HG02588 (cell line): Measurements from ENCODE around the gene TGM5.
"Not testable (repeated sequence)": the region's sequence is repeated elsewhere in the genome, so short reads cannot be mapped to it uniquely, and the experiment has no call there.

ENCODE experiments used
- ATAC-seq: cut with Tn5 transposase; IDR thresholded peaks from one replicate; pipeline ENCODE4 v1.9.1; 2021; ENCODE audit warnings: mild to moderate bottlenecking, moderate library complexity; ENCODE audit not compliant: unreplicated experiment

The TGM5 gene

GRCh38 chr15:43266834-43267233 is at the start of gene TGM5:
Gene TGM5 (minus strand): TSS chr15:43266928. CDS start chr15:43266849, 79 bp downstream.
- no peak for ATAC-seq

GRCh38 chr15:43314171-43314570 is 47.4 kb upstream of the TGM5 start:
- no peak for ATAC-seq

- no peak for ATAC-seq
Observed at GRCh38 chr15:43312378-43312777, 45.6 kb upstream of the TGM5 start.

DNA sequence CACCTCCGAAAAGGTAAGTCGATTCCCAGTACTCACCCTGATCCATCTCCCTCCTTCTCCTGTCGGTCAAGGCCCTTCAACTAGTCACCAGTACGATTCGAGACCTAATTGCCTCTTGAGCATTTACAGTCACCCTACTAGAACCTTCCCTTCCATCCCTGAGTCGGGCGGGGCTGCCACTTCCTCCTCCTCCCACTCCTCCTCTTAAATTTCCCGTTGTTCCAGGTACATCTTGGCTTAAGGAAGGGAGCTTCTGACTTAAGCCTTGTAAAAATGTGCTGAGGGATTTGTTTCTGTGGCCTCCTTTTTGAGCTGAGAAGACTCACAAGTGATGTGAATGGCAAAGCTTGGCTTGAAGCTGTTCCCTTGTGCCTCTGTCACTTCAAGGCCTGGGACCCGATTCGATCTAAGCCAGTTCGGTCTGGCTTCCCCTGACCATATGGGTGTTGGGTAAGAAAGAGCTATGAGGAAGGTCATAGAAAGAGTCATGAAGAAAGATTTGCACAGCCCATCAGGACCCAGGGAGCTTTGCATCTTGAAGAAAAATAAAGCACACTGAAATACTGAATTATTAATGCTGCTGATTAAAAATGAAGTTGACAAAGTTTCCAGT is 35.6 kb upstream of the TGM5 start, which contains the start of gene TGM7:
TSS of gene TGM7 (minus strand) at position 51 of the 613 bp plus-strand sequence.
- no peak for ATAC-seq

GRCh38 chr15:43299884-43300283 is 33.2 kb upstream of the TGM5 start:
- ATAC-seq = no peak

GRCh38 chr15:43299411-43299810 is 32.7 kb upstream of the TGM5 start:
- no peak for ATAC-seq

DNA sequence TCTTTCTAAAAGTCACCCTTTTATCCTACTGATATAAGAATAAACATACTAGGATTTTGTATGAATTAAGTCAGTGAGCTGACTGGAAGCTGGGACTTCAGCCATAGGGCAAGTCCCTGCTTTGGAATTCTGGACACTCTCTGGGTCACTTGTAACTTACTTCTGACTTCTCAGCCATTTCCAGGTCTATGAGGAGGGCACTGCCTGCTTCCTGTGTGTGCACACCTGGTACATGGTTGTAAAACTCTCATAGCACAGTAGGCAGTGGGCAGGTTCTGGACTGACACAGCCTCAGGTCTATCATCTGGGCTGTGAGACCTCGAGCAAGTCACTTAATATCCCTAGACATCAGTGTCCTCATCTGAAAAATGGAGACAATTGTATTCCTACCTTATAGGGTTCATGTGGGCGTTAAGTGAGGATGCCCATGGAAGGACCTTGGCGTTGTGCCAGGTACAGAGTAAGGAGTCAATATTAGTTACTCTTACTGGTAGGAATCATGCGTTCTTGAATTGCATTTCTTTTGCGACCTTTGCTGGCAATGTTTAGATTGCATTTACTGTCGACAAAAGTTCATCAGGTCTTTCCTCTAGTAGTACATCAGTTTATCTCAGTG is 27.5 kb upstream of the TGM5 start:
- no peak for ATAC-seq

- ATAC-seq = no peak
Observed at GRCh38 chr15:43293432-43293831, 26.7 kb upstream of the TGM5 start.

GRCh38 chr15:43292375-43293078 is 25.8 kb upstream of the TGM5 start:
- no peak for ATAC-seq

DNA sequence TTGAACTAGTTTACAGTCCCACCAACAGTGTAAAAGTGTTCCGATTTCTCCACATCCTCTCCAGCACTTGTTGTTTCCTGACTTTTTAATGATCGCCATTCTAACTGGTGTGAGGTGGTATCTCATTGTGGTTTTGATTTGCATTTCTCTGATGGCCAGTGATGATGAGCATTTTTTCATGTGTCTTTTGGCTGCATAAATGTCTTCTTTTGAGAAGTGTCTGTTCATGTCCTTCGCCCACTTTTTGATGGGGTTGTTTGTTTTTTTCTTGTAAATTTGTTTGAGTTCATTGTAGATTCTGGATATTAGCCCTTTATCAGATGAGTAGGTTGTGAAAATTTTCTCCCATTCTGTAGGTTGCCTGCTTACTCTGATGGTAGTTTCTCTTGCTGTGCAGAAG is 22.9 kb upstream of the TGM5 start:
- ATAC-seq = not testable (repeated sequence)

DNA sequence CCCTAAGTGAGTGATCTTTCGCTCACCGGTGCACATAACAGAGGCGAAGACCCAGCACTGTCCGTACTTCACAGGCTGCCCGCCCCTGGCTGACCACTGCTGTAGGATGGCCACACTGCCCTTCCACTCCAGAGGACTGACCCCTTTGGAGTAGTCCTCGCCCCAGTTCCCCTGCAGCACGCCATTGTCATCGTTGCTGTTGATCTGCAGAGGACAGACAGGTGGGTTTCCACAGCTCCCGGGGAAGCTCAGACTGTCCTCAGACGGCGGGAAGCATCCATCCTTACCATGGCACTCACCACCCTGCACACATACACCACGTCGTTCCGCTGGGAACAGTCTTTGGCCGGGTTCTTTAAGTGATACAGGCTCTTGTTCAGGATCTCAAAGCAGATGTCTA is 20.5 kb upstream of the TGM5 start:
- no peak for ATAC-seq

DNA sequence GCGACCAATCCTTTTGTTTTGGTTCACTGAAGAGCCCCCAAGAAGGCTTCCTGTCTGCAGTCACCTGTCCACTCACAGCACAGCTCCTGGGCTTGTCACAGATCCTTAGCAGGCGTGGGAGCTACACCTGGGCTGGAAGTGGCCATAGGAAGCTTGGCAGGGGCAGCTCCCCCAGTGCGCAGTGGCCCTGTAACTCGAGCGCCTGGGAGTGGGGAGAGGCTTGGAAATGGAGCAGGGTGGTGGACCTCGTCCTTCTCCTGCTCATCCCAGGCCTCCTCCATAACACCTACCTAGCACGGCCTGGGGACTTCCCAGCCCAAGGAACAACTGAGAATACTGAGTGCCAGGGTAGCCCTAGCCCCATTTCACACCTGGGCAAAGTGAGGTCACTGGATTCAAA is 19.3 kb upstream of the TGM5 start:
- no peak for ATAC-seq

GRCh38 chr15:43285609-43286037 is 18.9 kb upstream of the TGM5 start:
- no peak for ATAC-seq

DNA sequence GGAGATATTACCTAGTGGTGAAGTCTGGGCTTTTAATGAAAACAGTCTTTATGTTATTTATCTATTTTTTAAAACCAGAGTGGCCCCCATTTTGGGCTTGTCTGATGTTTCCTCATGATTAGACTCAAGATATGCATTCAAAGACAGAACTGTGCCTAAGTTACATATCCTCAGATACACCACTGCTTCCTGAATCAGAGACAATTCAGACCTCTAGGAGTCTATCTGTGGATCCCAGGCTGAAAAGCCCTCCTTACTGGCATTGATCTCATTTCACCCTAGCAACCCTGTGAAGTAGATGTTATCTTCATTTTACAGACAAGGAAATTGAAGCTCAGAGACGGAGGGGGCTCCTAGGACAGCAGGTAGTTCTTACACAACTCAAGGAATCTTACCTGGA is 16.8 kb upstream of the TGM5 start:
- no peak for ATAC-seq

DNA sequence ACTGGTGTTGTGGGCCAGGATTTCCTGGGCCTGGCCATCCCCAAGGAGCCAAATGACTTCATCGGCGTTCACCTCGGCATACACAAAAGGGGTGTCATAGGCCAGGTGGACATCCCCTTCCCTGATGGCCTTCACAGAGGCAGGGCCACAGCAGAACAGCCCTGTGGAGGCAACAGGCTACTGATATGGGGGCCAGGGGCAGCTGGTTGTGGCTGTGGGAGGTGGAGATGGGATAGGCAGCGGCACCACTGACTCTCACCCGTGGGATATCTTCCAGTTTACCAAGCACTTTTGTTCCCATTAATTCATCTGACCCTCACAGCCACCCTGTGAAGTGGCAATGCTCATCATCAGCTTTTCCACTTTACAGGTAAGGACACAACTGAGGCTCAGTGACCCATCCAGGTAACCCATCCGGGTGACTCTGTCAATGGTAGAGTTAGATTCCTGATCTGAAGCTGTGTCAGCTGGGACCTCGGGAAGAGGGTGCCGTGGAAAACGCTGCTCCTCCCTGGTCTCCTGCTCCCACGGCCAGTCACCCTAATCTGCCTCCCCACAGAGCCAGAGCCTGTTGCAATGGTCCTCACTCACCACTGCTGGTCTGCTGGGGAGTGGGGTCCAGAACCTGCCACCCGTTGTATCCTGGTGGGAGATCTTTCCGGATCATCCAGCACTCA is 15.3 kb upstream of the TGM5 start:
- no peak for ATAC-seq

- no peak for ATAC-seq
Observed at GRCh38 chr15:43280996-43281395, 14.3 kb upstream of the TGM5 start.

- no peak for ATAC-seq
Observed at GRCh38 chr15:43279496-43279895, 12.8 kb upstream of the TGM5 start.

DNA sequence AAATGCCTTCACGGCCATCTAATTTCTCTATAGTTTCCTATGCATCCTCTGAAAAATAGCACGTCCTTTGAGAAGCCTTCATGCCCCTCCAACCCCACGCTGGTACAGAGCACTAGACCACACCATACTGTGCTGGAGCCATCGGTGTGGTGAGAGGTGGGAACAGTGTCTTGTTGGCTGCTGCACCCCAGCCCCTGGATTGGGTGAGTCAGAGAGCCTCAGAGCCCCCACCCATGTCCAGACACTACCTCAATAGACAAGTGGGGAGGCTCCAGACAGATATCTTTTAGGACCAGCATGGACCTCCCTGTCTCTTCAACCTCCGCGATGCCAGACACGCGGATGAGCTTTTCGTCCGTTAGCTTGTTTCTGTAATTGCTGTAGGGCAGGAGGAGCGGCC is 12.1 kb upstream of the TGM5 start:
- no peak for ATAC-seq

DNA sequence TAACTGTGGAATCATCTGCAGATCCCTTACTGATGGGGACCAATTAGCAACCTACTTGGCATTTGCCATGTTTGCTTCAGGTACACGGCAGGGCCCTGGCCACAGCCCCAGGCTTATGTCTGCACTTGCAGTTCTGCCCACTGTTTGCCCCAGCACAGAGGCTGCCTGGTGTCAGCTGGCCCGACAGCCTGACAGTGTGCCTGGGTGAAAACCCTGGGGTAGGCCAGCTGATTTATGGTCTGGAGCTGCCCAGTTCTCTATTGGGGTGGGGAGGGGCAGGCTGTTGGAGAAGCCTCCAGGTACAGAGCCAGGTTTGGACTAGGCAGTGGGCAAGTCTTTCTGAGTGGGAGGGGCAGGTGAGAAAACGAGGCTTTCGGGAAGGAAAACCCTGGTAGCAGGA is 11.2 kb upstream of the TGM5 start:
- no peak for ATAC-seq

DNA sequence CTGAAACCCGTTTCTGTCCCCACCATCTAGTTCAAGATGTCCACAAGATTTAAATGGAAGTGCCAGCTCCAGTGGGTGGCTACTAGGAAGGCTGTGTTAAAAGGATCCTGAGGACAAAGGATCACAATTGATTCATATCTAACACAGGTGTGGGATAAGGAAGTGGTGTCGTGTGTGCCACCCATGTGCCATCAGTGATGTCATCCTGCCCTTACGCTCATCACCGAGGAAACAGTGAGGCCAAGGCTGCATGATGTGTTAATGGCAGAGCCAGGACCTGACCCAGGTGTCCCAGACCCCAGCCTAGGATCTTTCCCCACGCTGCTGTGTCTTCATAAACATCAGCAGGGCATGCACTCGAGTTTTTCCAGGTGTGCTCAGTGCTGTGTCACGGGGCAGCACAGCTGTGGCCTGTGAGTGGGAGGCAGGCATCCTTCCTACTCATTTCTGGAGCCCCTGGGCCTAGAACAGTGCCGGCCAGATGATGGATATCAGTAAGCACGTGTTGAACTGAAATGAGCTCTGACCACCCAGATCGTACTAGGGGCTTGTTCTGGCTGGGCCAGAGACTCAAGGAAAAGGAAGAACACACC is 10.6 kb upstream of the TGM5 start:
- no peak for ATAC-seq

DNA sequence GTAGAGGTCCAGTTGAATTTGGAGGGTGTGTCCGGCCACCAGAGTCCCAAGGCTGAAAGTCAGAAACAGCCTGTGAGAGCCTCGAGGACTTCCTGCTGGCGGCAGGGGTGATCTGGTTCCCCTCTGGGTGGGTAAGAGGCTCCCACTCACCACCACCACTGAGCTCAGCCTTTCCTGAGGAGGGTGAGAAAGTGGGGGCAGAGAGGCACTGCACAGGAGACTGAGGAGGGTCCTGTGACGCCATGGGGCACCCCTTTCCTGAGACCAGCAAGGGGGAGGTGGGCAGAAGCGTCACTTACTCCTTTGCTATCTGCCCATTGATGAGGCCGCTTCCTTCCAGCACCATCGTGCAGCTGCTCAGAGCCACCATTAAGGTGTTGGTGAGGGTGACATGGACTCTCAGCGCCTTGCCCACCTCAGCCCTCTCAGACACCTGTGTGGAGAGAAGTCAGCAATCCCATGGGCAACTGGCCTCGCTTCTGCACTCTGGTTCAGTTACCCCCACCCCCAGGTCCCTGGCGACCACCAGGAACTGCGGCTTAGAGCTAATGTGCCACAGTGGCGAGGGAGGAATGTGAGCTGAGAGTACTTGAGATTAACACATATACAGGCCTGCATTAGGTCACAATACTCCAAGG is 10.0 kb upstream of the TGM5 start:
- ATAC-seq = no peak
